Measurements from ENCODE around the gene ISG20.

Gene ISG20

DNA sequence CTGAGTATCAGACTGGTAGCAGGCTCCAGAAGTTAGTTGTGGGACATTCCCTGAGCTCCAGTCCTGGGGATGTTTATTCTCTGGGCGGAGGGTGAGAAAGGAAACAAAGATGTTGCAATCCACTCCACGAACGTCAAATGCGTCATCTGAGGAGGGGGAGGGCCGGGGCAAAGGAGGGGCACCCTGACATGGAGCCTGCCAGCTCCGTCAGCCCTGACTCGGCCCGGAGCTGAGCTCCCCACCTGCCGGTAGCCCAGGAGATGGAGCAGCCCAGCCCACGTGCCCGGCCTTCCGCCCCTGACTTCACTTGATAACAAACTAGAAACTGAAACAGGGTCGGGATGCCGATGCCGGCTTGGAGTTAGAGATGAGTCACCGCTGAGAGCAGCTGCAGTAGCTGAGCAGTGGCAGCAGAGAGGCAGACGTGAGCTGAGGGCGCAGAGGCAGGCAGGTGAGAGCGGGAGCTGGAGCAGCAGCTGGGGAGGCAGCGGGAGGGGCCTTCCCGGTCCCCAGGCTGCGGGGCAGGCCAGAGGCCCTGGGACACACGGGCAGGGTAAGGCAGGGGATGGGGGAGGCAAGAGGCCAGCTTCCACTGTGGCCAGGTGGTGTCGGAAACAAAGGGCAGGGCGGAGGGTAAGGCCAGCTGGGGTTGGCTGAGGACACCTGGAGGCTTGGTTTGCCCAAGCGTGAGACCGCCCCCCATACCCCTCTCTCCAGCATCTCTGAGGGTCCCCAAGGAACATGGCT, at the start of gene ISG20:
Gene ISG20, plus strand, starts transcription at position 391 of the 747 bp plus-strand sequence. Its CDS starts 351 bp downstream, at position 742.
- peaks cover 46% of the 10 kb centered on the region for H3K36me3 Mint-ChIP-seq
- H3K4me3 Mint-ChIP-seq, result peak within 1 kb of the TSS; percentile 74
- H3K9me3 Mint-ChIP-seq, result no peaks in the 10 kb centered on the region
- H3K27me3 Mint-ChIP-seq, result no peaks in the 10 kb centered on the region
- DNase-seq, result peak; percentile 99
- H3K4me1 Mint-ChIP-seq, result peaks cover 75% of the 10 kb centered on the region
- peak within 1 kb of the TSS; percentile 91 for H3K27ac Mint-ChIP-seq
- CTCF ChIA-PET, result interaction anchor here (0.6 to 1.4 kb wide), 9 partner anchors 8 to 262 kb away, joined by 3 to 8 read pairs (median 3); partner anchors contain the start of genes MRPL46 and MRPS11

DNA sequence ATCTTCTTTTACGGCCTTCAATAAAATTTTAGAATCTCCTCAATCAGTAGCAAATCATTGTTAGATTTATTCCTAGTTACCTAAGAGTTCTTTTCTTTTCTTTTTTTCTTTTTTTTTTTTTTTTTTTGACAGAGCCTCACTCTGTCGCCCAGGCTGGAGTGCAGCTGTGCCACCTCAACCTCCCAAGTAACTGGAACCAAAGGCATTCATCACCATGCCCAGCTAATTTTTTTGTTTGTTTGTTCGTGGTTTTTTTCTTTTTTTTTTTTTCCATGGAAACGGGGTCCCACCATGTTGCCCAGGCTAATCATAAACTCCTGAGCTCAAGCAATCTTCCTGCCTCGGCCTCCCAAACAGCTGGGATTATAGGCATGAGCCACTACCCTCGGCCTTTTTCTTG, 48.1 kb upstream of the ISG20 start:
- DNase-seq, result no peak
- Mint-ChIP-seq H3K36me3 (no peaks in the 10 kb centered on the region), H3K4me1 (no peaks in the 10 kb centered on the region), H3K9me3 (no peaks in the 10 kb centered on the region), H3K27me3 (peaks cover 10% of the 10 kb centered on the region), H3K4me3 (no peak overlapping the region), H3K27ac (no peak overlapping the region)
- CTCF ChIA-PET, result no interaction called here

DNA sequence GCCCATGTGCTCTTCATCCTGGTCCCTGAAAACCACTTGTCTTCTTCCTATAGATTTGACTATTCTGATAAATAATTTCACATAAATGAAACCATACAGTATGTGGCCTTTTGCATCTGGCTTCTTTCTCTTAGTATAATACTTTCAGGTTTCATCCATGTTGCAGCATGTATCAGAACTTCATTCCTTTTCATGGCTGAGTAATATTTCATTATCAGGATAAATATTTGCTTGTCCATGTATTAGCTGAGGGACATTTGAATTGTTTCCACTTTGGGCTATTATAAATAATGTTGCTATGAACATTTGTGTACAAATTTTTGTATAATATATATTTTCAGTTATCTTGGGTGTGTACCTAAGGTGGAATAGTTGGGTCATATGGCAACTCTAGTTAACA, 47.4 kb upstream of the ISG20 start:
- H3K4me3 Mint-ChIP-seq, result no peak overlapping the region
- H3K9me3 Mint-ChIP-seq, result no peaks in the 10 kb centered on the region
- CTCF ChIA-PET, result no interaction called here
- no peak overlapping the region for H3K27ac Mint-ChIP-seq
- DNase-seq, result no peak
- no peaks in the 10 kb centered on the region for H3K36me3 Mint-ChIP-seq
- no peaks in the 10 kb centered on the region for H3K4me1 Mint-ChIP-seq
- H3K27me3 Mint-ChIP-seq, result peaks cover 10% of the 10 kb centered on the region

DNA sequence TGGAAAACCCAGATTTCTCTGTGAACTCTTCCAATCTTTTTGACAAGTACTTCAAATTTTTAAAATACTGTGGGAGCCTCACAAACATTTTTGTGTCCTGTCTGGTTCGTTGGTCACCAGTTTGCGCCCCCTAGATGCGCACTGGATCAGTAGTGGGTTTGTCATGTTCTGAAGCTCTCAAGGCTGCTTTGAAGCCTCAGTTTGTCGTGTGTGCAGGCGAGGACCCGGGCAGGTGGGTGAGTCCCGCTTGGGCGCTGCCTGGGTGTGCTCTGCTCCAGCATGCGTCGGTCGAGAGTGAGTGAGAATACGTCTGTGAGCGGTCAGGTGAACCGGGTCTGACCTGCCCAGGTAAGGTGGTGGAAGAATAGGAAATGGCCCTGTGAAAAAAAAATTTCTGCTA, 34.9 kb upstream of the ISG20 start:
- CTCF ChIA-PET, result no interaction called here
- H3K36me3 Mint-ChIP-seq, result no peaks in the 10 kb centered on the region
- DNase-seq, result no peak
- H3K9me3 Mint-ChIP-seq, result no peaks in the 10 kb centered on the region
- no peak overlapping the region for H3K27ac Mint-ChIP-seq
- H3K27me3 Mint-ChIP-seq, result peaks cover 68% of the 10 kb centered on the region
- H3K4me3 Mint-ChIP-seq, result no peak overlapping the region
- peaks cover 17% of the 10 kb centered on the region for H3K4me1 Mint-ChIP-seq

DNA sequence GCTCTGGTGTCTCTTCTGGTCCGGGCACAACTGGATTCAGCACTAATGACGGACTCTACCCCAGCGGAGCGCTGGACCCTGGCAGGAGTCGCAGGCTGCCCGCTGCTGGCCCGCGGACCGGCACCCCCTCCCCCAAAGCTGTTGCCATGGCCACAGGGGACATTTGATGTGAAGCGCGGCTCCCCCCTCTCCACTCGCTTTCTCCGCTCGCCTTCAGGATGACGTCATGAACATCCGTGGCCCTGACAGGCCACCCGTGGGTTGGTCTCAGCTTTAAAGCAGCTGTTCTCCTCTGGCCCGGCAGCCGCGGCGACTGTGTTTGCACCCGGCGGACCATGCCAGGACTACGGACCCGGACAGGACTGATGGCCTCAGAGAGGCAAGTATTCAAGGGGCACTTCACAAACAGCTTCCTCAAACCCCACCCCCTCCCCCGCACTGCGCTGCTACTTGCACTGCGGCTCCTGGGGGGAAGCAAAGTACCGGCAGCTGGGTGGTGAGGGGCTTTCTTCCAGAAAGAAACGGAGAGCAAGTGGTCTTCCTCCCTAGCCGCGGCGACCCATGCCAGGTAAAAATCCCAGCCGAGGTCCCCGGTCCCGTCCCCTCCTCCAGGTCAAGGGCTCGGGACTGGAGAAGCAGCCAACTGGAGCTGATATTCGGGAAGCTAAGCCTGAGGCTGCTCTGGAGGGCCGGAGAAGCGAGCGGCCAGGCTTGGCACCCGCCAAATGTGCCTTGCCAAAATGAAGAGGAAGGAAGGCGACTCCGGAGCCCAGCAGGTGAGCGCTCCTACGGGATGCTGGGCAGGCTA, 34.2 kb upstream of the ISG20 start:
- Mint-ChIP-seq H3K9me3 (no peaks in the 10 kb centered on the region), H3K27ac (no peak overlapping the region), H3K4me3 (no peak overlapping the region), H3K36me3 (no peaks in the 10 kb centered on the region), H3K4me1 (peaks cover 17% of the 10 kb centered on the region), H3K27me3 (peaks cover 75% of the 10 kb centered on the region)
- CTCF ChIA-PET, result no interaction called here
- DNase-seq, result no peak

DNA sequence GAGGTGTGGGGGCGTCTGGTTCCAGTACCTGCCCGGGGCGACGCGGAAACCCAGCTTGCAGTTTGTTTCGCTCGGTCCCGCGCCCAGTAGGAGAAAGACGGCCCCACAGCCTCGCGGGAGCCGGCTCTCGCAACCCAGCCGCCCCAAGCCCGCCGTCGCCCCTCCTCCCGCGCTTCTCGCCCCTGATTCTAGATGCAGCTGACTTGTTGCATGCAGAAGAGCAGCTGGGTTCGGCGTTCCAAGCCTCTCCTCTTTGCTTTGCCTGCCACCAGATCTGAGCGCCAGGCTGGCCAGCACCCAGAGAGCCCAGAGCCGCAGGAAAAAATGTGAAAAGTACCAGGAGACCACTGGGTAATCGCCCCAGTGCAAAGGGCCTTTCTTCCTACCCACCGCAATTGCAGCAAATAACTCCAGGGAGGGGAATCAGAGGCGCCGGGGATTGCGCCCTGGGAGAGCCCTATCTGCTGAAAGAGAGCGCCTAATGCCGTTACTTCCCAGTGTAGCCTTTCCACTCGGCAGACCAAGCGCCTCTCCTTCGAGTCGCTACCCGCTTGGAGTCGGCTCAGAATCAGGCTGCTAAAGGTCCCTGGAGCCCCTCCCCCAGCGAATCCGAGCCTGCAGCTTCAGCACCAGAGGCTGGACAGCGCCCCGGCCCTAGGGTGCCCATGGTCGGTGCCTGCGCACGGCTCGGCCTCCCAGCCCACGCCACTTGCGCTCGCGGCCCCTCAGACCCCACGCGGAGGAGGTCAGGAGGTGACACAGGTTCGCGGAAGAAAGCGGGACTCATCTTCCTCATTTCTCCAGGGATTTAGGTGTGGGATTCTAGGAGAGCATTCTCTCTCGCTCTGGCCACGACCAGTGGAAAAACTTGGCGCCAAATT, 33.4 kb upstream of the ISG20 start:
- no peak overlapping the region for H3K4me3 Mint-ChIP-seq
- DNase-seq, result peak; percentile 74
- no peaks in the 10 kb centered on the region for H3K9me3 Mint-ChIP-seq
- H3K27me3 Mint-ChIP-seq, result peaks cover 83% of the 10 kb centered on the region
- H3K36me3 Mint-ChIP-seq, result no peaks in the 10 kb centered on the region
- peaks cover 17% of the 10 kb centered on the region for H3K4me1 Mint-ChIP-seq
- no peak overlapping the region for H3K27ac Mint-ChIP-seq
- CTCF ChIA-PET, result no interaction called here

DNA sequence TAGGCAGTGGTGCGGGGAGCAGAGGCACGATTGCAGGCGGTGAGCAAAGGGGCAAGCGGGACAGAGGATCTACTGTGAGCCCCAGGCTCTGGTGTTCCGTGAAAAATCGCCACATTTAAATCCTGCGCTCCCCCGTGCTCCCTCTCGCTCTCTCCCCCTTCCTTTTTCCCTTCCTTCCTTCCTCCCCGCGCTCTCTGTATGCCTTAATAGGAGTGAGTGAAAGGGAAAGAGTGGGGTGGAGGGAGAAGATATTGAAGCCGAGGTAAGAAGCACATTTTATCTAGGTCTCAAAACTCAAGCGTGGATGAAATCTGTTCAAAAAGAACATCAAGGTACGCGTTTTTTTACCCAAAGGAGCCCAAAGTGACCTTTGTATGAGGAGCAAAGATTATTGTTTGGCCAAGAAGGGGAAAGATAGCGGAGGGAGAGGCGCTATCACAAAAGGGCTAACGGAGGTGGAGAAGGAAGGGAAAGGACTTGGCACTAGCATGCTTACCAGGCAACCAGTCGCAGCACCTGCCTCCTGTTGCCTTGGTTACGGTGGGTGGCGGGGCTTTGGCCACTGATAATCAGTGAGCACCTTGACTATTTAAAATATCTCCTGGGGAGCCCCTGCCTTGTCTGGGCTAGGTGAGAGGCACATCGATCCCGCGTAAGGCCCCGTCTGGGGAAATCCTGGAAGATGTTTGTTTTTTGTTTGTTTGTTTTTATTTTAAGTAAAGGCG, 32.6 kb upstream of the ISG20 start:
- H3K27me3 Mint-ChIP-seq, result peaks cover 90% of the 10 kb centered on the region
- no peaks in the 10 kb centered on the region for H3K9me3 Mint-ChIP-seq
- DNase-seq, result no peak
- no peak overlapping the region for H3K27ac Mint-ChIP-seq
- CTCF ChIA-PET, result no interaction called here
- peaks cover 17% of the 10 kb centered on the region for H3K4me1 Mint-ChIP-seq
- H3K36me3 Mint-ChIP-seq, result no peaks in the 10 kb centered on the region
- no peak overlapping the region for H3K4me3 Mint-ChIP-seq

DNA sequence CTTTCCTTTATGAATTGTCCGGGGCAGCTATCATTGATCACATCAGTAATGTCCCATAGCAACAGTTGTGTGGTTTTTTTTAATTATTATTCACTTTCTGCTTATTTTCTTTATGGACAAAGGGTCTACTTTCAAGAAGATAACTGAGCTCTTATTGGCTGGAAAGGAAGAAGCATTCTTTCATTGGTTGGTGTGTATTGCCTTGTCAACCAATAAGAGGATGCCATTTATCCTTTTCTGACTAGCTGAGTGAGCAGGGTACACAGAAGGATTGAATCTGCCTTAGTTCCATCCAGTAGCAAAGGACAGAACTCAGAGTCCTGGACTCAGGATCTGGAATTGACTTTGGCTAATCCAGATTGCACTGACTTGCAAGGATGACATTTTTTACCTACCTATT, 30.9 kb upstream of the ISG20 start:
- Mint-ChIP-seq H3K9me3 (no peaks in the 10 kb centered on the region), H3K4me1 (peaks cover 17% of the 10 kb centered on the region), H3K36me3 (no peaks in the 10 kb centered on the region), H3K27me3 (peaks cover 98% of the 10 kb centered on the region), H3K27ac (no peak overlapping the region), H3K4me3 (no peak overlapping the region)
- no peak for DNase-seq
- CTCF ChIA-PET, result no interaction called here

DNA sequence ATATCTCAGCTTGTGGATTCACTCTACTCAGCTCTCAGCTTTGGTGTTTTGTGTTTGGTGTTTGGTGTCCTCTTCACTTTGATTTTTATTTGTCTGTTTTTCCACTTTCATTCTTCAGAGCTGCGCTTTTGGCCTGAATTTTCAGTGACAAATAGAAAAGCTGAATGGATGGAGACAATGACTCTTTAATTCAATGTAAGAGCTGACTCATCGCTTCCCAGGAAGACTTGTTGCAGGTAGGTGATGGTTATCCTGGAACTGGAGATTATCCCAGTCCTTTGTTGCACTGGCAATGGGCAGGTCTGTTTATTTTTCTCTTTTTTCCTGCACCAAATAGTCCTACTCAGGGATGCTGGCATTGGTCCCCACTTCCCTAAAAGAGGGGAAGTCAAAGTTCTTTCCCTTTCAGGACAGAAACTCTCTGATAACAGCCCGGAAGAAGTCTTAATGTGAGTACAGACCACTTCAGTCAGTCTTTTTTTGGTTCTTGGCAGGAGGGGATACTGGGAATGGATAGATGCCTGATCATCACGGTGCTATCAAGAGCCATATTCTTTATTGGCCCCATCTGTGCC, 30.1 kb upstream of the ISG20 start:
- CTCF ChIA-PET, result no interaction called here
- no peak for DNase-seq
- H3K36me3 Mint-ChIP-seq, result no peaks in the 10 kb centered on the region
- peaks cover 17% of the 10 kb centered on the region for H3K4me1 Mint-ChIP-seq
- no peak overlapping the region for H3K4me3 Mint-ChIP-seq
- peaks cover 99% of the 10 kb centered on the region for H3K27me3 Mint-ChIP-seq
- H3K9me3 Mint-ChIP-seq, result no peaks in the 10 kb centered on the region
- no peak overlapping the region for H3K27ac Mint-ChIP-seq

DNA sequence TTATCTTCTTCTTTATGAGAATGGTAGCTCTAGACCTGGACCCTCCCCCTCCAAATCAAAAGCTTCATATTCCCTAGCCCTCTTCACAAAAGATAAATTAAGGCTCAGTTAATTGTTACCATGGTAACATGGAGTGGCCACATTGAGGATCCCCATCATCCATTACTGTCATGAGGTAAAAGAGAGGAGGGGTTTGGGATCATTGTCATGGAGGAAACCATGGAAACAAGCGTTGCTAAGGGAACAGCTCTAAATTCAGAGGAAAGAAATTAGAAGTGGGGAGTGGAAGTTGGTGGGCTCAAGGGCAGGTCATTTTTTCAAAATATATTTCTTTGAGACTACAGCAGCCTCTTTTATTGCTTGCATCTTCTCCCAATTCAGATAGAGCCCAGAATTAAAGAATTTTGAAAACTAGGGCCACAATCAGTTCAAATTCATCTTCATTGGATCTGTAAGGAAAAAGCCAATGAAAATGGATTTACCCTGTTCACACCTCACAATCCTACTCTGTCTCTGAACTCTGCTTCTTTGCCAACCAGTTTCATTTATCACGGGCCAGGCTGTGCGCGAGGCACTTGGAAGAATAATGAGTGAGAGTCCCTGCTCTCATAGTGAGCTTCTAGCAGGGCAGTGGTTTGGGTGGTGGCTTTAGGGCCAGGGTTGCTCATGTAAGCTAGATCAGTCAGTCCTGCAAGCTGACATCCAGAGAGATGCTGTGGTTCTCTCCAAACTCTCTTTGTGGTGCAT, 29.3 kb upstream of the ISG20 start:
- Mint-ChIP-seq H3K4me3 (no peak overlapping the region), H3K9me3 (no peaks in the 10 kb centered on the region), H3K4me1 (peaks cover 15% of the 10 kb centered on the region), H3K27ac (no peak overlapping the region), H3K27me3 (peaks cover 97% of the 10 kb centered on the region), H3K36me3 (no peaks in the 10 kb centered on the region)
- no peak for DNase-seq
- CTCF ChIA-PET, result no interaction called here

DNA sequence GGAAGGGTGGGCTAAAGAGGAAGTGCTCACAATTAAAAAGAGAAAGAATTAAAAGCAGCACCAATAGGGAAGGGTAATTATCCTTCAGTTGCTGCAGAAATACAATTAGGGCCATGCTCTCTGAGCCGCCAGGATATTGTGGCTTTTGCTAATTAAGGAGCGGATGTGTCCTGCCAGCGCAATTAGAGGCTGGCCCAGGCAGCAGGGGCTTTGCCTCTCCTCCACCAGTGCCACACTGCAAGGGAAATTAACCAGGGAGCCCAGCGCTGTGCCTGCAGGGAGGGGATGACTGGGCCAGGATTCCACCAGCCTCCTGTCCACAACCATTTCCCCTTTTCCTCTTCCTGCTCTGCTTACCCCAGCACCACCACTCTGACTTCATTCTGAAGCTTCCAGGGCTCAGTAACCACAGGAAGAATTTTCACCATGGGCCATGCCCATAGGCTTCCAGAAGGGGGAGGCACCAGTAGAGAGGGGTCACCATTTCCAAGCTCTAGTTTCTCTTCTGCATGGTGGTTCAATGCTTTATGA, 28.1 kb upstream of the ISG20 start:
- CTCF ChIA-PET, result no interaction called here
- no peaks in the 10 kb centered on the region for H3K9me3 Mint-ChIP-seq
- peaks cover 94% of the 10 kb centered on the region for H3K27me3 Mint-ChIP-seq
- H3K4me3 Mint-ChIP-seq, result no peak overlapping the region
- no peak overlapping the region for H3K27ac Mint-ChIP-seq
- no peak for DNase-seq
- H3K4me1 Mint-ChIP-seq, result peaks cover 6% of the 10 kb centered on the region
- H3K36me3 Mint-ChIP-seq, result no peaks in the 10 kb centered on the region

DNA sequence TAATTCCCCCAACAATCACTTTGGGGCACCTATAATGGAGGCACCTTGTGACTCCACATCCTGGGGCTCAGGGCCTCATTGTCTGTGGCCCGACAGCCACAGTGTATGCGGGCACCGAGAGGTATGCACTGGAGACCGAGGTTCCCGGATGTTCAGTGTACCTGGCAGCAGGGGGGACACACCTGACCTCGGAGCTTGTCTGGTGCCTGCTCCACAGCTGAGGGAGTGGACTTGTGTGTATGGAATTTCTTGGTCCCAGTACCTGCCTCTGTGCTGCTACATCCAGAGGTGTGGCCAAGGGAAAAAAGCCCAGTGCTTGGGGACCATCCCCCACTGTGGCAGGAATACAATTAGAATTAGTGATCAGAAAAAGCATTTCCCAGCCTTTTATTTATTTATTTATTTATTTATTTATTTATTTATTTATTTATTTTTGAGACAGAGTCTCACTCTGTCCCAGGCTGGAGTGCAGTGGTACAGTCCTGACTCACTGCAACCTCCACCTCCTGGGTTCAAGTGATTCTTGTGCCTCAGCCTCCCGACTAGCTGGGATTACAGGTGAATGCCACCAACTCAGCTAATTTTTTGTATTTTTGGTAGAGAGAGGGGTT, 26.5 kb upstream of the ISG20 start:
- Mint-ChIP-seq H3K36me3 (no peaks in the 10 kb centered on the region), H3K27ac (no peak overlapping the region), H3K9me3 (no peaks in the 10 kb centered on the region), H3K4me3 (no peak overlapping the region), H3K4me1 (peaks cover 3% of the 10 kb centered on the region), H3K27me3 (peaks cover 84% of the 10 kb centered on the region)
- CTCF ChIA-PET, result no interaction called here
- no peak for DNase-seq

All from activated naive CD4-positive, alpha-beta T cell treated with anti-CD3 and anti-CD28 coated beads, Interleukin-2, amount 10 ng/mL, durations not matched to agents 7 days and 5 days (primary cell).